Measurements from ENCODE around the gene PCDHGB6. TPM values are rescaled to one million over a fixed set of nuclear protein-coding genes. Genes with fewer than 3 reads are reported as not detected.
"Not testable (repeated sequence)": the region's sequence is repeated elsewhere in the genome, so short reads cannot be mapped to it uniquely, and the experiment has no call there.

Gene PCDHGB6
- 10 to 100 TPM in 2 of 3 donors, 1 to 10 TPM in 1; 8.8 to 12.8 (median 10.8) TPM for total RNA-seq

GRCh38 chr5:141407790-141408505 is at the start of gene PCDHGB6:
PCDHGB6 (plus strand) TSS chr5:141408021; CDS start chr5:141408203, 182 bp downstream.
- peak within 1 kb of the TSS; percentile 20 to 58 (median 23) for H3K4me3 ChIP-seq
- intact Hi-C loops (cut with DNase I; ENCODE audit: low total_unique reads): not testable (repeated sequence)

GRCh38 chr5:141359790-141360426 is 47.9 kb upstream of the PCDHGB6 start, which contains the start of gene PCDHGB2:
PCDHGB2 (plus strand) TSS chr5:141359994; CDS start chr5:141360136, 142 bp downstream.
- Histone ChIP-seq H3K27ac (no peak within 1 kb of the TSS), H3K9me3 (peaks cover 82 to 98% of the 10 kb centered on the region in 2 donors), H3K4me1 (no peaks in the 10 kb centered on the region), H3K4me3 (peak within 1 kb of the TSS; percentile 24 to 37 (median 25)), H3K36me3 (no peaks in the 10 kb centered on the region), H3K27me3 (no peaks in the 10 kb centered on the region)
- no peak for TF ChIP-seq POLR2A (IDR thresholded peaks at IDR 0.05)
- TF ChIP-seq POLR2AphosphoS5 (IDR thresholded peaks at IDR 0.05): no peak
- peak in 1 of 3 donors; percentile 25 for TF ChIP-seq CTCF (IDR thresholded peaks at IDR 0.05)
- DNase-seq (ENCODE audit: low spot score in 2 of 2): no peak
- intact Hi-C loops (cut with DNase I; ENCODE audit: low total_unique reads): no loop called here

More at GRCh38 chr5:141407790-141408505, at the start of gene PCDHGB6:
- not testable (repeated sequence) for H3K4me1 ChIP-seq; H3K36me3 ChIP-seq; DNase-seq (ENCODE audit: low spot score in 2 of 2); H3K27me3 ChIP-seq; H3K27ac ChIP-seq
- peak in 2 of 3 donors; percentile 20 to 29 for TF ChIP-seq CTCF (IDR thresholded peaks at IDR 0.05)
- H3K9me3 ChIP-seq: peaks cover 79 to 100% of the 10 kb centered on the region in 2 donors

GRCh38 chr5:141360685-141361084 is 47.1 kb upstream of the PCDHGB6 start:
- peak overlapping the region in 2 of 3 donors; percentile 24 to 37 for H3K4me3 ChIP-seq
- intact Hi-C loops (cut with DNase I; ENCODE audit: low total_unique reads): no loop called here
- H3K27me3 ChIP-seq: no peaks in the 10 kb centered on the region
- no peak for DNase-seq (ENCODE audit: low spot score in 2 of 2)
- TF ChIP-seq POLR2A (IDR thresholded peaks at IDR 0.05) (no peak), POLR2AphosphoS5 (IDR thresholded peaks at IDR 0.05) (no peak), CTCF (IDR thresholded peaks at IDR 0.05) (no peak)
- H3K27ac ChIP-seq: no peak overlapping the region
- no peaks in the 10 kb centered on the region for H3K4me1 ChIP-seq
- H3K36me3 ChIP-seq: no peaks in the 10 kb centered on the region
- H3K9me3 ChIP-seq: peaks cover 82 to 98% of the 10 kb centered on the region in 2 donors

DNA sequence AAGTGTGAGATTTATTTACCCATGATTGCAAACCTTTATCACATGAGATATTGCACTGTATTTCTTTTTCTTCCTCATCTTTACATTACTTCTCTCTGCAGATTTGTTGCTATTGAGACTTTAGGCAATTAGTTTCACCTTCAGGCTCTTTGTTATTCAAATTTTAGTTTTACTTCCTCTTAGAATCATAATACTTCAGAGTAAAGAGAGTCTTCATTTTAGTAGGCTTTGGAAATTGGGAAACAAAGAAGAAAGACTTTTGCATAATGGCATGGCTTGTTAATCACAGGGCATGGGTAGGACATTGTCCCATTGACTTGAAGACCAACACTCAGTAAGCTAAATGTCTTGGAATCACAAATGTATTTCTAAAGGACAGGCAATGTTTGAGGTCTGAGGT is 45.1 kb upstream of the PCDHGB6 start:
- H3K9me3 ChIP-seq: peaks cover 83 to 98% of the 10 kb centered on the region in 2 donors
- H3K27me3 ChIP-seq: no peaks in the 10 kb centered on the region
- intact Hi-C loops (cut with DNase I; ENCODE audit: low total_unique reads): no loop called here

More for the DNA sequence above, 45.1 kb upstream of the PCDHGB6 start:
- Histone ChIP-seq H3K36me3 (no peaks in the 10 kb centered on the region), H3K27ac (no peak overlapping the region), H3K4me1 (no peaks in the 10 kb centered on the region), H3K4me3 (no peak overlapping the region)
- no peak for DNase-seq (ENCODE audit: low spot score in 2 of 2)
- TF ChIP-seq POLR2AphosphoS5 (IDR thresholded peaks at IDR 0.05): no peak
- TF ChIP-seq CTCF (IDR thresholded peaks at IDR 0.05): no peak
- TF ChIP-seq POLR2A (IDR thresholded peaks at IDR 0.05): no peak
